Uterus (tissue), 4 donors: ENCODE data around the gene KIF5A. TPM values are rescaled to one million over a fixed set of nuclear protein-coding genes. Genes with fewer than 3 reads are reported as not detected.

Source experiments
- DNase-seq, 2 donors: peaks; one replicate each; pipeline ENCODE4 v3.0.0-alpha.2; 2019 to 2020
- H3K27ac ChIP-seq, 2 donors: fragments of 200-600 bp; sonication (generic); 1 replicate in 1 of 2; 2 replicates in 1 of 2; pipeline ENCODE4 v1.5.1; 2016 to 2018
- H3K27me3 ChIP-seq, 2 donors: fragments of 200-600 bp; sonication (generic); one replicate each; pipeline ENCODE4 v1.5.1; 2018 to 2019; ENCODE audit warnings: control low read depth in 1 of 2
- H3K36me3 ChIP-seq, 2 donors: fragments of 200-600 bp; sonication (generic); one replicate each; pipeline ENCODE4 v1.5.1; 2019; ENCODE audit warnings: control low read depth in 1 of 2
- H3K4me1 ChIP-seq, 2 donors: fragments of 200-600 bp; sonication (generic); one replicate each; pipeline ENCODE4 v1.5.1; 2018 to 2019; ENCODE audit warnings: control low read depth in 1 of 2
- H3K4me3 ChIP-seq, 2 donors: fragments of 200-600 bp; sonication (generic); 1 replicate in 1 of 2; 2 replicates in 1 of 2; pipeline ENCODE4 v1.5.1; 2018 to 2019; ENCODE audit warnings: mild to moderate bottlenecking in 1 of 2
- H3K9me3 ChIP-seq, 2 donors: fragments of 200-600 bp; sonication (generic); one replicate each; pipeline ENCODE4 v1.5.1; 2019; ENCODE audit warnings: control low read depth in 1 of 2
- POLR2A ChIP-seq, 2 donors: fragments of 450-650 bp; IDR thresholded peaks; one replicate each; pipeline ENCODE4 v1.6.1; 2016; ENCODE audit warnings: antibody characterized with exemption in 2 of 2, mild to moderate bottlenecking in 1 of 2, moderate library complexity in 1 of 2
- intact Hi-C: fragments of 100-400 bp; cut with DNase I; formaldehyde crosslinking; loops from one replicate; pipeline ENCODE4 v1.15.1; 2023; ENCODE audit warnings: low total_unique reads
- total RNA-seq, 4 donors: library from RNA; depleted of rRNA in 3 of 4; stranded (reverse); fragments of >200 nt in 3 of 4; gene quantifications; one replicate each; pipeline versions ENCODE4 v1.1.0 to v1.2.4, GENCODE V29; 2014 to 2023
- TF ChIP-seq, protein P1 (sequence below), 4 experiments: fragments of 200-600 bp in 2 of 4; fragments of 450-650 bp in 2 of 4; sonication (generic) in 2 of 4; IDR thresholded peaks; one replicate each; pipeline ENCODE4 v1.5.1; 2016 to 2019; ENCODE audit warnings: antibody characterized with exemption in 4 of 4, mild to moderate bottlenecking in 2 of 4, moderate library complexity in 1 of 4
- donor health status: DM: yes; HTN: yes; CAD: no.

KIF5A gene
- total RNA-seq, 4 donors from 2014 or later = 0.59 to 5.1 (median 1.9) TPM

DNA sequence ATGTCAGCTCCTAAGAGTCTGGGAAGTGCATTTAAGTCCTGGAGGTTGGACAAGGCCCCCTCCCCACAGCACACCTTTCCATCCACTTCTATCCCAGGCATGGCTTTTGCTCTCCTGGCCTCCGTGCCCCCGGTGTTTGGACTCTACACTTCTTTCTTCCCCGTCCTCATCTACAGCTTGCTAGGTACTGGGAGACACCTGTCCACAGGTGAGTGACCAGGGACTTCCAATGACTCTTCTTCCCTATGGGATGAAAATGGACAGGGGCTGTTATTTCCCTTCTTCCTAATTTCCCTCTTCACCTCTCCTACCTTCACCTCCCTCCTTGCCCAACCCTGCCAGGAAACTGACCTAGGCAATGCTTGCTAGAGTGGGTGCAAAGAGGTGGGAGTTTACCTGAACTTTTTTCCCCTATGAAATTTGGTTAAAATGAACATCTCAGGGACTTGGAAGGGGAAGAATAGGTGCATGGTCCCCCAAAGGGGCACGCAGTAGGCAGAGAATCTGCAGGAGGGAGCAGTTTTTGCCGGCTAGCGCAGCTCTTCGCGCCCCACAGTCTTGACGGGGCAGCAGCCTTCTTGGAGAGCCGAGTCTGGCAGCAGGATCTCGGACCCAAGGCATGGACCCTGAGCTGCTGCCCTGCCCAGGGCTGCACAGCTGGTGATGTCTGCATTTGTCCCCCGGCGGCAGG lies 70.5 kb downstream of the KIF5A start:
- TF ChIP-seq POLR2A (IDR thresholded peaks at IDR 0.05) = no peak
- TF ChIP-seq, protein P1, sequence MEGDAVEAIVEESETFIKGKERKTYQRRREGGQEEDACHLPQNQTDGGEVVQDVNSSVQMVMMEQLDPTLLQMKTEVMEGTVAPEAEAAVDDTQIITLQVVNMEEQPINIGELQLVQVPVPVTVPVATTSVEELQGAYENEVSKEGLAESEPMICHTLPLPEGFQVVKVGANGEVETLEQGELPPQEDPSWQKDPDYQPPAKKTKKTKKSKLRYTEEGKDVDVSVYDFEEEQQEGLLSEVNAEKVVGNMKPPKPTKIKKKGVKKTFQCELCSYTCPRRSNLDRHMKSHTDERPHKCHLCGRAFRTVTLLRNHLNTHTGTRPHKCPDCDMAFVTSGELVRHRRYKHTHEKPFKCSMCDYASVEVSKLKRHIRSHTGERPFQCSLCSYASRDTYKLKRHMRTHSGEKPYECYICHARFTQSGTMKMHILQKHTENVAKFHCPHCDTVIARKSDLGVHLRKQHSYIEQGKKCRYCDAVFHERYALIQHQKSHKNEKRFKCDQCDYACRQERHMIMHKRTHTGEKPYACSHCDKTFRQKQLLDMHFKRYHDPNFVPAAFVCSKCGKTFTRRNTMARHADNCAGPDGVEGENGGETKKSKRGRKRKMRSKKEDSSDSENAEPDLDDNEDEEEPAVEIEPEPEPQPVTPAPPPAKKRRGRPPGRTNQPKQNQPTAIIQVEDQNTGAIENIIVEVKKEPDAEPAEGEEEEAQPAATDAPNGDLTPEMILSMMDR (IDR thresholded peaks at IDR 0.05) = no peak
- no peak for DNase-seq
- intact Hi-C loops = loop anchor here (2.0 kb wide), 1 partner anchor 38 kb away; no protein-coding TSS in a partner anchor
- Histone ChIP-seq H3K4me1 (peaks cover 0 to 6% of the 10 kb centered on the region in 2 donors), H3K27ac (no peak overlapping the region), H3K9me3 (no peaks in the 10 kb centered on the region), H3K36me3 (no peaks in the 10 kb centered on the region), H3K4me3 (no peak overlapping the region), H3K27me3 (no peaks in the 10 kb centered on the region)

DNA sequence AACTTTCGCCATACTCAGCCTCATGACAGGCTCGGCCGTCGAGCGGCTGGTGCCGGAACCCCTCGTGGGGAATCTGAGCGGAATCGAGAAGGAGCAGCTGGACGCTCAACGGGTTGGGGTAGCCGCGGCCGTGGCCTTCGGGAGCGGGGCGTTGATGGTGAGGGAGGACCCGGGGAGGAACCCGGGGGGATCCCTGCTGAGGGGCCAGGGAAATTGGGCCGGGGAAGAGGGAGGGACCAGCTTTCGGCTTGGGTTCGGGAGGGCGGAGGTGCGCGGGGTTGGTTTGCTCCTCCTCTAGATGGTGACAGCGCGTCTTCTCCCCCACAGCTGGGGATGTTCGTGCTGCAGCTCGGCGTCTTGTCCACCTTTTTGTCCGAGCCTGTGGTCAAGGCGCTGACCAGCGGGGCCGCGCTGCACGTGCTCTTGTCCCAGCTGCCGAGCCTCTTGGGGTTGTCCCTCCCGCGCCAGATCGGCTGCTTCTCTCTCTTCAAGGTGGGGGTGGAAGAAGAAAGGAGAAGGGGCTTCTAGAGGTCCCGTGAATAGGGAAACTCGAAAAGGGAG lies 71.2 kb downstream of the KIF5A start:
- Histone ChIP-seq H3K27ac (no peak overlapping the region), H3K4me1 (peaks cover 0 to 6% of the 10 kb centered on the region in 2 donors), H3K27me3 (no peaks in the 10 kb centered on the region), H3K4me3 (peak overlapping the region; percentile 16 to 26), H3K36me3 (no peaks in the 10 kb centered on the region), H3K9me3 (no peaks in the 10 kb centered on the region)
- DNase-seq = no peak
- intact Hi-C loops = loop anchor here (2.0 kb wide), 1 partner anchor 38 kb away; no protein-coding TSS in a partner anchor
- no peak for TF ChIP-seq POLR2A (IDR thresholded peaks at IDR 0.05)
- TF ChIP-seq, protein P1 (IDR thresholded peaks at IDR 0.05) = no peak

GRCh38 chr12:57621497-57622292 lies 71.9 kb downstream of the KIF5A start:
- Histone ChIP-seq H3K27ac (no peak overlapping the region), H3K4me1 (peaks cover 0 to 6% of the 10 kb centered on the region in 2 donors), H3K27me3 (no peaks in the 10 kb centered on the region), H3K4me3 (peak overlapping the region; percentile 16 to 26), H3K9me3 (no peaks in the 10 kb centered on the region), H3K36me3 (no peaks in the 10 kb centered on the region)
- peak in 1 of 2 donors; percentile 24 for TF ChIP-seq POLR2A (IDR thresholded peaks at IDR 0.05)
- TF ChIP-seq, protein P1 (IDR thresholded peaks at IDR 0.05) = peak; percentile 93 to 97 (median 96)
- intact Hi-C loops = loop anchor here (2.0 kb wide), 1 partner anchor 39 kb away; no protein-coding TSS in a partner anchor
- DNase-seq = peak; percentile 61 to 63

- TF ChIP-seq POLR2A (IDR thresholded peaks at IDR 0.05) = no peak
- TF ChIP-seq, protein P1 (IDR thresholded peaks at IDR 0.05) = no peak
These were observed 72.7 kb downstream of the KIF5A start for GRCh38 chr12:57622293-57623245.

More at GRCh38 chr12:57622293-57623245, 72.7 kb downstream of the KIF5A start:
- H3K9me3 ChIP-seq = no peaks in the 10 kb centered on the region
- peaks cover 0 to 6% of the 10 kb centered on the region in 2 donors for H3K4me1 ChIP-seq
- H3K27me3 ChIP-seq = no peaks in the 10 kb centered on the region
- no peaks in the 10 kb centered on the region for H3K36me3 ChIP-seq
- intact Hi-C loops = no loop called here
- no peak overlapping the region for H3K4me3 ChIP-seq
- H3K27ac ChIP-seq = no peak overlapping the region
- no peak for DNase-seq
